Measurements from ENCODE around the gene KNDC1. TPM values are rescaled to one million over a fixed set of nuclear protein-coding genes. Genes with fewer than 3 reads are reported as not detected.

Gene KNDC1
- total RNA-seq, 1 experiment from 2014 or later = 1.2 TPM

GRCh38 chr10:133226251-133226808 is 66.3 kb downstream of the KNDC1 start:
- H3K36me3 Mint-ChIP-seq (ENCODE audit: insufficient read depth, unreplicated experiment) = no peaks in the 10 kb centered on the region
- H3K27me3 Mint-ChIP-seq (ENCODE audit: unreplicated experiment) = peaks cover 47% of the 10 kb centered on the region
- H3K27ac Mint-ChIP-seq (ENCODE audit: unreplicated experiment) = no peak overlapping the region
- no peaks in the 10 kb centered on the region for H3K4me1 Mint-ChIP-seq (ENCODE audit: low read depth, unreplicated experiment)
- CTCF ChIA-PET = no interaction called here
- no peaks in the 10 kb centered on the region for H3K9me3 Mint-ChIP-seq (ENCODE audit: low read depth, unreplicated experiment)
- no peak for DNase-seq
- no TSS peak for BruUV-seq (replicated peaks)
- intact Hi-C loops (cut with micrococcal nuclease; ENCODE audit: unreplicated experiment) = no loop called here
- H3K4me3 Mint-ChIP-seq (ENCODE audit: low read depth, unreplicated experiment) = no peak overlapping the region
- no peak for TF ChIP-seq CTCF (IDR thresholded peaks at IDR 0.05; ENCODE audit: unreplicated experiment)

DNA sequence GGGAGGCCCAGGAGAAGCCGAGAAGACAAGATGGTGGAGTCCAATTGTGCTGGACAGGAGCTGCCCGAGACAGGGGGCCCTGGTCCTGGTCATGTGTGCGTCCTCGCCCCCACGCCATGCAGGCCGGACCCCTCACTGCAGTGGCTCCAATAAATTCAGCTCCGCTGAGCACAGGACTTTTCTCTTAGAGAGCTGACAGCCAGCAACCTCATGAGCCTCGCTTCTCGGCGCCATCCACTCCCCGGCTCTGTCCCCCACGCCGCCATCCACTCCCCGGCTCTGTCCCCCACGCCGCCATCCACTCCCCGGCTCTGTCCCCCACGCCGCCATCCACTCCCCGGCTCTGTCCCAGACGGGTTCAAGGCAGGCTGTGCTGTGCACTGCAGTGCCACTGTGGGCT is 67.2 kb downstream of the KNDC1 start:
- intact Hi-C loops (cut with micrococcal nuclease; ENCODE audit: unreplicated experiment) = no loop called here
- TF ChIP-seq CTCF (IDR thresholded peaks at IDR 0.05; ENCODE audit: unreplicated experiment) = no peak
- no peak for DNase-seq
- no peak overlapping the region for H3K4me3 Mint-ChIP-seq (ENCODE audit: low read depth, unreplicated experiment)
- no peaks in the 10 kb centered on the region for H3K9me3 Mint-ChIP-seq (ENCODE audit: low read depth, unreplicated experiment)
- CTCF ChIA-PET = no interaction called here
- H3K27ac Mint-ChIP-seq (ENCODE audit: unreplicated experiment) = no peak overlapping the region
- BruUV-seq (replicated peaks) = no TSS peak
- no peaks in the 10 kb centered on the region for H3K36me3 Mint-ChIP-seq (ENCODE audit: insufficient read depth, unreplicated experiment)
- H3K4me1 Mint-ChIP-seq (ENCODE audit: low read depth, unreplicated experiment) = no peaks in the 10 kb centered on the region
- H3K27me3 Mint-ChIP-seq (ENCODE audit: unreplicated experiment) = peaks cover 54% of the 10 kb centered on the region

- TF ChIP-seq CTCF (IDR thresholded peaks at IDR 0.05; ENCODE audit: unreplicated experiment) = no peak
- Mint-ChIP-seq H3K36me3 (ENCODE audit: insufficient read depth, unreplicated experiment) (no peaks in the 10 kb centered on the region), H3K4me3 (ENCODE audit: low read depth, unreplicated experiment) (no peak overlapping the region), H3K4me1 (ENCODE audit: low read depth, unreplicated experiment) (no peaks in the 10 kb centered on the region), H3K9me3 (ENCODE audit: low read depth, unreplicated experiment) (no peaks in the 10 kb centered on the region), H3K27me3 (ENCODE audit: unreplicated experiment) (peaks cover 42% of the 10 kb centered on the region), H3K27ac (ENCODE audit: unreplicated experiment) (no peak overlapping the region)
- BruUV-seq (replicated peaks) = no TSS peak
- DNase-seq = no peak
- intact Hi-C loops (cut with micrococcal nuclease; ENCODE audit: unreplicated experiment) = no loop called here
- CTCF ChIA-PET = no interaction called here
These were observed 69.4 kb downstream of the KNDC1 start for GRCh38 chr10:133229265-133230043.

- H3K4me1 Mint-ChIP-seq (ENCODE audit: low read depth, unreplicated experiment) = no peaks in the 10 kb centered on the region
- no peak for TF ChIP-seq CTCF (IDR thresholded peaks at IDR 0.05; ENCODE audit: unreplicated experiment)
- no peak for DNase-seq
- H3K4me3 Mint-ChIP-seq (ENCODE audit: low read depth, unreplicated experiment) = no peak within 1 kb of the TSS
- H3K9me3 Mint-ChIP-seq (ENCODE audit: low read depth, unreplicated experiment) = no peaks in the 10 kb centered on the region
- no peaks in the 10 kb centered on the region for H3K36me3 Mint-ChIP-seq (ENCODE audit: insufficient read depth, unreplicated experiment)
- BruUV-seq (replicated peaks) = no TSS peak
- no peak within 1 kb of the TSS for H3K27ac Mint-ChIP-seq (ENCODE audit: unreplicated experiment)
- peaks cover 42% of the 10 kb centered on the region for H3K27me3 Mint-ChIP-seq (ENCODE audit: unreplicated experiment)
- CTCF ChIA-PET = no interaction called here
- intact Hi-C loops (cut with micrococcal nuclease; ENCODE audit: unreplicated experiment) = no loop called here
These were observed 70.0 kb downstream of the KNDC1 start, which contains the start of gene UTF1 for GRCh38 chr10:133230044-133230361. TSS of gene UTF1 (plus strand) at chr10:133230217. CDS start at chr10:133230289, 72 bp downstream.

Data from Calu3 (cell line).